LNCaP clone FGC (cell line): Measurements from ENCODE around the gene ESRRG.

Experiments
- DNase-seq: peaks from one replicate; pipeline ENCODE4 v3.0.0-alpha.2; 2011; ENCODE audit warnings: low read depth
- H3K4me3 ChIP-seq: 2 replicates; pipeline ENCODE4 v1.5.1; 2011; ENCODE audit warnings: mild to moderate bottlenecking, low read depth, low read length, control low read depth
- CTCF ChIP-seq: IDR thresholded peaks from 2 replicates; pipeline ENCODE4 v1.5.1; 2012; ENCODE audit warnings: mild to moderate bottlenecking; ENCODE audit not compliant: control insufficient read depth, insufficient read depth; ENCODE audit errors: extremely low read depth

Gene ESRRG

GRCh38 chr1:216641669-216642460, 81.4 kb downstream of the ESRRG start:
- TF ChIP-seq CTCF = no peak
- no peak for DNase-seq
- no peak overlapping the region for H3K4me3 ChIP-seq

GRCh38 chr1:216640100-216640499, 83.1 kb downstream of the ESRRG start:
- no peak for TF ChIP-seq CTCF
- no peak overlapping the region for H3K4me3 ChIP-seq
- DNase-seq = no peak

DNA sequence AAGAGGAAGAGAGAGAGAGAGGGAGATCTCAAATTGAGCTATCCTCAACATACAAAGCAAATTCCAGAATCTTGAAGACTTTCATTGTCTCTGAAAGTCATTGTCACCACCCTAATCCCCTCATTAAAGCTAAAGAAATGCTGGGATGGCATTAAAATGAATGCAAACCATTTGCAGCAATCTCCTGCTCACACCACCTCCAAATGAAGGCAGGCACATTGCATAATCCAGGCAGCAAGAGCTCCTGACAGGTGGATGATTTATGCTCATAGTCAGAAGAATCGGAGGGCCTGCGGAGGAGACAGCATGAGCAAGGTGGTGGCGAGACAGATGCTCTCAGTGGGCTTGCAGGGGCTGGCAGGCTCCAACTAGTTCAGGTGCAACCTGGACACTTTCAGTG, 90.2 kb downstream of the ESRRG start:
- no peak for DNase-seq
- no peak overlapping the region for H3K4me3 ChIP-seq
- no peak for TF ChIP-seq CTCF

DNA sequence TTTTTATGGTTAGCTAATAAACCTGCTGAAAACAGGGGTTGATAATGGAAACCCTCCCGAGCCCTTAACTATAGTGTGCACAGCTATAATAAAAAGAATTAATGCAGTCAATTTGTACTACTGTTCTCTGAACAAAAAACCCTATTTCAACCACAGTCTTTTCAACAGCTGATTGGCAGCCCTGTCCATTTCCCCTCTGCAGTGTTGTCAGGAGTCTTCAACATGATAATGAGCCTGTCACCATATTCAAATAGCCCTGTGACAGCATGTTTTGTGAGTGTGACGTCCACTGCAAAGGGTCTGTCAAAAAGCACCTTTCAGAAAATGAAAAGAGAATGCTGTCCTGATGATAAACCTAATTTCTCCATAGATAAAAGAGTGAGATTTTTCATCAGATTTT, 92.7 kb downstream of the ESRRG start:
- no peak for TF ChIP-seq CTCF
- no peak overlapping the region for H3K4me3 ChIP-seq
- DNase-seq = no peak

GRCh38 chr1:216627252-216627651, 96.0 kb downstream of the ESRRG start:
- H3K4me3 ChIP-seq = no peak overlapping the region
- TF ChIP-seq CTCF = no peak
- no peak for DNase-seq

- no peak overlapping the region for H3K4me3 ChIP-seq
- DNase-seq = no peak
Measured at GRCh38 chr1:216626394-216627067, 96.7 kb downstream of the ESRRG start.

More at GRCh38 chr1:216626394-216627067, 96.7 kb downstream of the ESRRG start:
- no peak for TF ChIP-seq CTCF
